Progenitor cell of endocrine pancreas (in vitro differentiated cells): Measurements from ENCODE around the gene PAFAH2. TPM values are rescaled to one million over a fixed set of nuclear protein-coding genes. Genes with fewer than 3 reads are reported as not detected.

Source experiments
- DNase-seq: peaks from one replicate; pipeline ENCODE4 v3.0.0; 2021; ENCODE audit warnings: low spot score; ENCODE audit not compliant: unreplicated experiment
- H3K27ac Mint-ChIP-seq: 2 replicates; pipeline ENCODE4 v1.8.0; 2021; ENCODE audit warnings: mild to moderate bottlenecking, moderate library complexity, mixed read lengths
- H3K27me3 Mint-ChIP-seq: 2 replicates; pipeline ENCODE4 v1.8.0; 2021; ENCODE audit warnings: mixed read lengths
- H3K36me3 Mint-ChIP-seq: 2 replicates; pipeline ENCODE4 v1.8.0; 2022; ENCODE audit warnings: mixed read lengths; ENCODE audit not compliant: insufficient read depth
- H3K4me1 Mint-ChIP-seq: 2 replicates; pipeline ENCODE4 v1.8.0; 2021; ENCODE audit warnings: low read depth, mixed read lengths
- H3K4me3 Mint-ChIP-seq: 2 replicates; pipeline ENCODE4 v1.8.0; 2021; ENCODE audit warnings: low read depth, mild to moderate bottlenecking, moderate library complexity, mixed read lengths
- H3K9me3 Mint-ChIP-seq: 2 replicates; pipeline ENCODE4 v1.8.0; 2021; ENCODE audit warnings: low read depth, mixed read lengths
- total RNA-seq: library from RNA; stranded (reverse); gene quantifications from 2 replicates; pipeline ENCODE4 v1.2.1, GENCODE V29; 2021
- TF ChIP-seq, protein P1 (sequence below): fragments of 200-600 bp; sonication (generic); IDR thresholded peaks from one replicate; pipeline ENCODE4 v1.5.0; 2021; ENCODE audit warnings: antibody characterized with exemption, mild to moderate bottlenecking; ENCODE audit not compliant: unreplicated experiment

The PAFAH2 gene
- total RNA-seq, 1 donor from 2014 or later = 12.8 TPM

DNA sequence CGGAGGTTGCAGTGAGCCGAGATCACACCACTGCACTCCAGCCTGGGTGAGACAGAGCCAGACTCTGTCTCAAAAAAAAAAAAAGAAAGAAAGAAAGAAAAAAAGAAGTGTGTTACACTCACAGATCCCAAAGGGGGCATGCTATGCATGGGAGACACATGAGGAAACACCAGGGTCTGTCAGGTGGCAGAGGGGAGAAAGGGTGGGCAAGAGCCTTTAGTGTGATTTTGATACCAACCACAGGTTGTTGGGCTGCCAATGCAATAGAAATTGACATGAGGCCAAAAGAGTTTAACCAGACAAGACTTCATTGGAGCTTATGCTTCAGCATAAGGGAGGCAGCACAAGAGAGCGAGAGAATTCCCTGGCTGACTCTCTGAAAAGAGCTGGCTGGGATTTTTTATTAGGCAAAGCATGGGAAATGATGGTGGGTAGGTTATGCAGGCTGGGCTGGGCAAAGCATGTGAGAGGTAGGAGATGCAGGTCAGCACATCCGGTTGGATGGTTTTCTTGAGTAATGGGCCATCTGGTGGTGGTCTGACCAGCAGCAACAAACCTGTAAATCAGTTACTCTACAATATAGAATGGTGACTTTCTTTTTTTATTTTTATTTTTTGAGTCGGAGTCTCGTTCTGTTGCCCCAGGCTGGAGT lies 12.1 kb upstream of the PAFAH2 start:
- Mint-ChIP-seq H3K27ac (peak overlapping the region; percentile 10), H3K36me3 (no peaks in the 10 kb centered on the region), H3K27me3 (peaks cover 5% of the 10 kb centered on the region), H3K4me3 (no peak overlapping the region), H3K9me3 (no peaks in the 10 kb centered on the region), H3K4me1 (peaks cover 7% of the 10 kb centered on the region)
- no peak for DNase-seq
- TF ChIP-seq, protein P1, sequence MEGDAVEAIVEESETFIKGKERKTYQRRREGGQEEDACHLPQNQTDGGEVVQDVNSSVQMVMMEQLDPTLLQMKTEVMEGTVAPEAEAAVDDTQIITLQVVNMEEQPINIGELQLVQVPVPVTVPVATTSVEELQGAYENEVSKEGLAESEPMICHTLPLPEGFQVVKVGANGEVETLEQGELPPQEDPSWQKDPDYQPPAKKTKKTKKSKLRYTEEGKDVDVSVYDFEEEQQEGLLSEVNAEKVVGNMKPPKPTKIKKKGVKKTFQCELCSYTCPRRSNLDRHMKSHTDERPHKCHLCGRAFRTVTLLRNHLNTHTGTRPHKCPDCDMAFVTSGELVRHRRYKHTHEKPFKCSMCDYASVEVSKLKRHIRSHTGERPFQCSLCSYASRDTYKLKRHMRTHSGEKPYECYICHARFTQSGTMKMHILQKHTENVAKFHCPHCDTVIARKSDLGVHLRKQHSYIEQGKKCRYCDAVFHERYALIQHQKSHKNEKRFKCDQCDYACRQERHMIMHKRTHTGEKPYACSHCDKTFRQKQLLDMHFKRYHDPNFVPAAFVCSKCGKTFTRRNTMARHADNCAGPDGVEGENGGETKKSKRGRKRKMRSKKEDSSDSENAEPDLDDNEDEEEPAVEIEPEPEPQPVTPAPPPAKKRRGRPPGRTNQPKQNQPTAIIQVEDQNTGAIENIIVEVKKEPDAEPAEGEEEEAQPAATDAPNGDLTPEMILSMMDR = peak; percentile 53

DNA sequence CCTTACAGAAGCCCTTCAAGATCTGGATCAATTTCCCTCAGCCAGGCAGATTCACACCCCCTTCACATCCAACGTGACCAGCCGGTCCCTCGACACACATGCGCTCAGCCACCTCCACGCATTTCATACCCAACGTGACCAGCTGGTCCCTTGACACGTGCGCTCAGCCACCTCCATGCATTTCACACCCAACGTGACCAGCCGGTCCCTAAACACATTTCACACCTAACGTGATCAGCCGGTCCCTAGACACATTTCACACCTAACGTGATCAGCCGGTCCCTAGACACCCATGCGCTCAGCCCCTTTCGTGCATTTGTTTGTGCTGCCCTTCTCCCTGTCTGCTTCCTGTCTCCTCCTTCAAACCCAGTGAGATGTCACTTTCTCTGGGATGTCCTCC lies 8.8 kb upstream of the PAFAH2 start:
- H3K36me3 Mint-ChIP-seq = no peaks in the 10 kb centered on the region
- H3K9me3 Mint-ChIP-seq = no peaks in the 10 kb centered on the region
- no peaks in the 10 kb centered on the region for H3K4me1 Mint-ChIP-seq
- TF ChIP-seq, protein P1 = no peak
- DNase-seq = no peak
- peaks cover 10% of the 10 kb centered on the region for H3K27me3 Mint-ChIP-seq
- no peak overlapping the region for H3K27ac Mint-ChIP-seq
- H3K4me3 Mint-ChIP-seq = no peak overlapping the region

DNA sequence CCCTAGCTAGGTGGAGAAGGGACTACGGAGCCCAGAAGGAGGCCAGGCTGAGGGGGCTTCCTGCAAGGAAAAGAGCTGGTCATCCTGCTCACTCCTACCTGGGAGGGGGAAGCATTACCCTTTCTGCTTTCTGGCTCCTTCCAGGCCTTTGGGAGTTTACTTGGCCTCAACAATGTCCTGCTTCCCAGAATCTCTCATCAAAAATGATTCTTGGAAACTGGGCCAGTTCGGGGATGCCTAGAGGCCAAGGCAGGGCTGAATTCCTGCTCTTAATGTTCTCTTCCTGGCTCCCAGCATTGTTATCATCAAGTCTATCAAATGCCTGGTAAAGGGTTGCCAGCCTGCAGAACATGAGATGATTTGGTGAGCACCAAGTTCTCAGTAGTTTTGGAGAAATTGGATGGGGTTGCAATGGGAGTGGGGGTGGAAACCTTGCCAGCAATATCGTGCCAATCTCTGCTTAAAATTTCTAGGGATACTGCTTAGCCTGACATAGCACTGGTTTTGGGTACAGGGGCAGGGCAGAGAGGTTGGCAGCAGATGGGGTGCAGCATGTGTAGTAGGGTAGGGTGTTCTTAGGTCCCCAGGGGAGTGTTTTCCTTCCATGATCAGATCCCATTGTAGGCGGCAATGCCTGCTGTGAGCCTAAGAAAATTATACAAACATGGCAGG lies 7.7 kb upstream of the PAFAH2 start:
- TF ChIP-seq, protein P1 = no peak
- Mint-ChIP-seq H3K36me3 (no peaks in the 10 kb centered on the region), H3K4me1 (no peaks in the 10 kb centered on the region), H3K9me3 (no peaks in the 10 kb centered on the region), H3K27me3 (peaks cover 10% of the 10 kb centered on the region), H3K27ac (no peak overlapping the region), H3K4me3 (no peak overlapping the region)
- no peak for DNase-seq

DNA sequence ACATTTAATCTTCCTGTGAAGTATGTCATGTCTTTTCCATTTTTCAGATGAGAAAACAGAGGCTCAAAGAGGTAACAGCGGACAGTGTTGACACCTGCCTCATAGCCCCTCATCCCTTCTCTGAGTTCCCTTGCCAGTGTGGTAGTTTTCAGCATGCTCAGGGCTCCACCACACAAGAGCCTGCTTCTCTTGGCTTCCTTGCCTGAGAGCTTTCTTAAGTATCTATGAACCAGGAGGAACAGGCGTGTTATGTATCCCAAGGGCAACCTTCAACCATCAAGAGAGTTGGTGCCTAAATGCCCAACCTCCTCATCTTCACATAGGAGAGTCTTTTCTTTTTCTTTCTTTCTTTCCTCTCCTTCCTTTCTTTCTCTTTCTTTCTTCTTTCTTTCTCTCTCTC lies 5.9 kb upstream of the PAFAH2 start:
- Mint-ChIP-seq H3K36me3 (no peaks in the 10 kb centered on the region), H3K27ac (no peak overlapping the region), H3K9me3 (no peaks in the 10 kb centered on the region), H3K27me3 (peaks cover 10% of the 10 kb centered on the region), H3K4me3 (no peak overlapping the region), H3K4me1 (peaks cover under 1% of the 10 kb centered on the region)
- no peak for DNase-seq
- TF ChIP-seq, protein P1 = no peak

DNA sequence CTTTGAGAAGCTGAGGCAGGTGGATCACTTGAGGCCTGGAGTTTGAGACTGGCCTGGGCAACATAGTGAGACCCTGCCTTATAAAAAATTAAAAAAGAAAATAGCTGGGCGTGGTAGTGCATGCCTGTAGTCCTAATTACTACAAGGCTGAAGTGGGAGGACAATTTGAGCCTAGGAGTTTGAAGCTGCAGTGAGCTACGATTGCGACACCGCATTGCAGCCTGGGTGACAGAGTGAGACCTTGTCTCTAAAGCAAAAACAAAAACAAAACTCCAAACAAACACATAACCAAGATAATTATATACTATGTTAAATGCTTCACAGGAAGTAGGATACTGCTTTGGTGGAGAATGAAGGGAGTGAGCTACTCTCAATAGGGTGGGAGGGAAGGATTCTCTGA lies 5.4 kb upstream of the PAFAH2 start:
- H3K36me3 Mint-ChIP-seq = no peaks in the 10 kb centered on the region
- peaks cover 10% of the 10 kb centered on the region for H3K27me3 Mint-ChIP-seq
- TF ChIP-seq, protein P1 = no peak
- no peak overlapping the region for H3K27ac Mint-ChIP-seq
- no peak overlapping the region for H3K4me3 Mint-ChIP-seq
- H3K9me3 Mint-ChIP-seq = no peaks in the 10 kb centered on the region
- no peak for DNase-seq
- peaks cover 3% of the 10 kb centered on the region for H3K4me1 Mint-ChIP-seq
